Spleen (tissue), 7 donors: Measurements from ENCODE around the gene SGIP1.

Experiments
- POLR2A ChIP-seq, 3 donors: fragments of 450-650 bp; IDR thresholded peaks; one replicate each; pipeline ENCODE4 v1.5.1; 2017; ENCODE audit warnings: antibody characterized with exemption in 3 of 3, mild to moderate bottlenecking in 1 of 3
- TF ChIP-seq, protein P1 (sequence below), 11 experiments: fragments of 200-600 bp in 7 of 11; fragments of 450-650 bp in 4 of 11; sonication (generic) in 4 of 11; IDR thresholded peaks in 8 of 11; conservative IDR thresholded peaks in 3 of 11; 1 replicate in 7 of 11; 2 replicates in 4 of 11; pipeline versions ENCODE4 v1.4.0 to v1.8.0; 2016 to 2021; ENCODE audit warnings: antibody characterized with exemption in 11 of 11, inconsistent platforms in 4 of 11, mild to moderate bottlenecking in 1 of 11
- donor health status: DM: no; HTN: no; CAD: no; lungs with moderate emphysema.
- donor health status: DM: no; HTN: no; CAD: no.
- donor health status: DM: no; HTN: no; CAD: no.

- TF ChIP-seq, protein P1, sequence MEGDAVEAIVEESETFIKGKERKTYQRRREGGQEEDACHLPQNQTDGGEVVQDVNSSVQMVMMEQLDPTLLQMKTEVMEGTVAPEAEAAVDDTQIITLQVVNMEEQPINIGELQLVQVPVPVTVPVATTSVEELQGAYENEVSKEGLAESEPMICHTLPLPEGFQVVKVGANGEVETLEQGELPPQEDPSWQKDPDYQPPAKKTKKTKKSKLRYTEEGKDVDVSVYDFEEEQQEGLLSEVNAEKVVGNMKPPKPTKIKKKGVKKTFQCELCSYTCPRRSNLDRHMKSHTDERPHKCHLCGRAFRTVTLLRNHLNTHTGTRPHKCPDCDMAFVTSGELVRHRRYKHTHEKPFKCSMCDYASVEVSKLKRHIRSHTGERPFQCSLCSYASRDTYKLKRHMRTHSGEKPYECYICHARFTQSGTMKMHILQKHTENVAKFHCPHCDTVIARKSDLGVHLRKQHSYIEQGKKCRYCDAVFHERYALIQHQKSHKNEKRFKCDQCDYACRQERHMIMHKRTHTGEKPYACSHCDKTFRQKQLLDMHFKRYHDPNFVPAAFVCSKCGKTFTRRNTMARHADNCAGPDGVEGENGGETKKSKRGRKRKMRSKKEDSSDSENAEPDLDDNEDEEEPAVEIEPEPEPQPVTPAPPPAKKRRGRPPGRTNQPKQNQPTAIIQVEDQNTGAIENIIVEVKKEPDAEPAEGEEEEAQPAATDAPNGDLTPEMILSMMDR (IDR thresholded peaks at IDR 0.05 in 8 of 11, conservative IDR thresholded peaks at IDR 0.05 in 3 of 11), result peak in 7 of 11 experiments; percentile 15 to 53 (median 28)
- TF ChIP-seq POLR2A (IDR thresholded peaks at IDR 0.05), result no peak
Measured at GRCh38 chr1:66503841-66504470, 30.0 kb upstream of the SGIP1 start.
